ENCODE measurements around the gene CCHCR1. TPM values are rescaled to one million over a fixed set of nuclear protein-coding genes. Genes with fewer than 3 reads are reported as not detected.

The CCHCR1 gene
- total and polyA plus RNA-seq, 9 of the 15 experiments (the other 6 are each of a cell fraction or from before 2014, with no cell fraction given), result 1.2 to 47.3 (median 32.0) TPM

- intact Hi-C loops (cut with micrococcal nuclease) (no loop called here), in situ Hi-C loops (cut with MboI) (no loop called here)
- 3% methylated on average over 3 of the region's 3 CpGs for WGBS (ENCODE audit: insufficient coverage, low coverage, missing lambda C conversion rate)
- Histone ChIP-seq H2AFZ (ENCODE audit: low read depth, low read length) (0 out of 2 replicates have a peak within 1 kb of the TSS, but pooled peaks have one; percentile 6), H3K9ac (ENCODE audit: insufficient read depth in 1 of 2, low read depth in 2 of 2, low read length in 2 of 2) (peak within 1 kb of the TSS in 1 of 2 experiments; percentile 37; a peak in 1 of 4 replicates), H3K4me3 (no peak within 1 kb of the TSS), H3K9me1 (ENCODE audit: control insufficient read depth, insufficient read depth, low read length) (no peaks in the 10 kb centered on the region), H3K4me1 (replicated peaks in 1 of 2; ENCODE audit: control insufficient read depth in 2 of 2, insufficient read depth in 2 of 2, low read length in 2 of 2) (no peaks in the 10 kb centered on the region; a peak in 2 of 5 replicates), H3K79me2 (ENCODE audit: control insufficient read depth, insufficient read depth, low read length) (no peaks in the 10 kb centered on the region), H3K4me2 (ENCODE audit: insufficient read depth, low read length) (no peak within 1 kb of the TSS; the same call in 1 of the 2 replicates), H3K36me3 (ENCODE audit: control insufficient read depth, insufficient read depth, low read length) (no peaks in the 10 kb centered on the region), H4K20me1 (replicated peaks; ENCODE audit: control insufficient read depth, insufficient read depth, low read length) (no peaks in the 10 kb centered on the region; the same call in 1 of the 2 replicates), H3K27ac (ENCODE audit: extremely low read depth, low read depth, low read length) (no peak within 1 kb of the TSS), H3K27me3 (ENCODE audit: control insufficient read depth in 2 of 2, insufficient read depth in 2 of 2, low read length in 2 of 2) (peaks cover 65 to 88% of the 10 kb centered on the region in 2 experiments), H3K9me3 (replicated peaks; ENCODE audit: control insufficient read depth, insufficient read depth, low read depth, low read length) (no peaks in the 10 kb centered on the region)
- ChIA-PET POLR2A (interaction anchor here (1.2 to 1.8 kb wide), 2 partner anchors 10 to 21 kb away, joined by 4 to 5 read pairs; no protein-coding TSS in a partner anchor), CTCF (ENCODE audit: low intra/inter-chr PET ratio) (interaction anchor here (0.7 kb wide), 1 partner anchor 96 kb away, joined by 3 read pairs; no protein-coding TSS in a partner anchor)
- DNase-seq (ENCODE audit: extremely low read depth in 1 of 4, low spot score in 3 of 4) (no peak), FAIRE-seq (no peak), ATAC-seq (no peak)
- BruUV-seq (replicated peaks), result no TSS peak
- TF ChIP-seq ATF3 (IDR thresholded peaks at IDR 0.05) (0 out of 2 replicates have a peak, but pooled peaks have one; percentile 24), ATF3 (CRISPR knock-in tag; conservative IDR thresholded peaks at IDR 0.05) (no peak), HINFP (tag; conservative IDR thresholded peaks at IDR 0.05; ENCODE audit: low read depth) (no peak), FOSL1 (tag; conservative IDR thresholded peaks at IDR 0.05) (0 out of 2 replicates have a peak, but pooled peaks have one; percentile 42), TSC22D4 (tag; IDR thresholded peaks at IDR 0.05) (no peak), ZNF444 (CRISPR knock-in tag; IDR thresholded peaks at IDR 0.05) (no peak), WHSC1 (IDR thresholded peaks at IDR 0.05; ENCODE audit: low read length) (no peak), CHAMP1 (IDR thresholded peaks at IDR 0.05) (no peak), FUS (optimal IDR thresholded peaks at IDR 0.05; ENCODE audit: low read depth, low read length) (no peak), CTCFL (IDR thresholded peaks at IDR 0.05; ENCODE audit: borderline replicate concordance, insufficient read depth, low read depth, low read length, poor library complexity, severe bottlenecking) (no peak), ZNF511 (CRISPR knock-in tag; IDR thresholded peaks at IDR 0.05) (no peak), FOS (IDR thresholded peaks at IDR 0.05; ENCODE audit: extremely low read depth, insufficient read length) (no peak), USF1 (CRISPR knock-in tag; IDR thresholded peaks at IDR 0.05) (no peak), HNRNPL (IDR thresholded peaks at IDR 0.05; ENCODE audit: low read depth, low read length) (no peak)
These were observed 43.1 kb downstream of the CCHCR1 start, which contains the start of gene PSORS1C1 for GRCh38 chr6:31114541-31114878. TSS of gene PSORS1C1 (plus strand) at chr6:31114800. CDS start at chr6:31129633, 14,833 bp downstream.
